Naive thymus-derived CD4-positive, alpha-beta T cell (primary cell): ENCODE results near the gene NAALADL2. TPM values are rescaled to one million over a fixed set of nuclear protein-coding genes. Genes with fewer than 3 reads are reported as not detected.

Source experiments
- ATAC-seq: fragments of 150-1000 bp; cut with Tn5 transposase; 2 replicates; pipeline ENCODE4 v1.10.0; 2021; ENCODE audit warnings: mild to moderate bottlenecking, moderate library complexity
- CTCF ChIA-PET: fragments of 350-600 bp; sonication (Branson Sonifier 250); formaldehyde crosslinking; loops from one replicate; lab custom pipeline; 2021; ENCODE audit warnings: antibody characterized with exemption; lab: Charles Lee
- POLR2A ChIA-PET: fragments of 350-600 bp; sonication (Branson Sonifier 250); formaldehyde crosslinking; loops from one replicate; lab custom pipeline; 2021; ENCODE audit warnings: antibody characterized with exemption, inconsistent platforms; lab: Charles Lee
- DNase-seq, 9 donors: peaks; one replicate each; pipeline versions ENCODE4 v3.0.0 to v3.0.0-alpha.2; 2020 to 2022; ENCODE audit warnings: mixed read lengths in 1 of 9
- H3K27ac ChIP-seq: one replicate; pipeline ENCODE4 v1.7.0; 2013; ENCODE audit warnings: mild to moderate bottlenecking, low read depth, low read length, moderate library complexity
- H3K27me3 ChIP-seq, 2 donors: one replicate each; pipeline ENCODE4 v1.7.0; 2013; ENCODE audit warnings: low read length in 2 of 2, mild to moderate bottlenecking in 2 of 2, moderate library complexity in 2 of 2; ENCODE audit not compliant: control insufficient read depth in 2 of 2, insufficient read depth in 2 of 2
- H3K36me3 ChIP-seq, 3 experiments: 1 replicate in 2 of 3; 2 replicates in 1 of 3; pipeline ENCODE4 v1.7.0; 2013; ENCODE audit warnings: low read length in 3 of 3, mild to moderate bottlenecking in 3 of 3, moderate library complexity in 1 of 3; ENCODE audit not compliant: insufficient read depth in 3 of 3, control insufficient read depth in 2 of 3
- H3K4me1 ChIP-seq, 2 donors: one replicate each; pipeline ENCODE4 v1.7.0; 2013; ENCODE audit warnings: low read length in 2 of 2, mild to moderate bottlenecking in 2 of 2, moderate library complexity in 1 of 2; ENCODE audit not compliant: control insufficient read depth in 2 of 2, insufficient read depth in 2 of 2
- H3K4me3 ChIP-seq: 2 replicates; pipeline ENCODE4 v1.7.0; 2013; ENCODE audit warnings: mild to moderate bottlenecking, low read length
- H3K9me3 ChIP-seq, 3 experiments: 1 replicate in 2 of 3; 2 replicates in 1 of 3; pipeline ENCODE4 v1.7.0; 2013; ENCODE audit warnings: low read length in 3 of 3; ENCODE audit not compliant: control insufficient read depth in 2 of 3
- H3K27ac Mint-ChIP-seq, 9 donors: one replicate each; pipeline ENCODE4 v1.8.0; 2020 to 2022; ENCODE audit warnings: mixed read lengths in 9 of 9, mild to moderate bottlenecking in 8 of 9, moderate library complexity in 5 of 9, inconsistent platforms in 2 of 9
- H3K27me3 Mint-ChIP-seq, 5 donors: one replicate each; pipeline ENCODE4 v1.8.0; 2021 to 2022; ENCODE audit warnings: mixed read lengths in 5 of 5, mild to moderate bottlenecking in 1 of 5
- H3K36me3 Mint-ChIP-seq, 5 donors: one replicate each; pipeline ENCODE4 v1.8.0; 2020 to 2022; ENCODE audit warnings: mixed read lengths in 5 of 5, mild to moderate bottlenecking in 3 of 5, inconsistent platforms in 1 of 5
- H3K4me1 Mint-ChIP-seq, 7 donors: one replicate each; pipeline ENCODE4 v1.8.0; 2020 to 2022; ENCODE audit warnings: mixed read lengths in 7 of 7, mild to moderate bottlenecking in 3 of 7, inconsistent platforms in 1 of 7
- H3K4me3 Mint-ChIP-seq, 10 donors: one replicate each; pipeline ENCODE4 v1.8.0; 2020 to 2022; ENCODE audit warnings: mild to moderate bottlenecking in 10 of 10, mixed read lengths in 10 of 10, moderate library complexity in 6 of 10, inconsistent platforms in 2 of 10
- H3K9me3 Mint-ChIP-seq, 11 donors: one replicate each; pipeline ENCODE4 v1.8.0; 2020 to 2022; ENCODE audit warnings: mixed read lengths in 11 of 11, mild to moderate bottlenecking in 4 of 11, inconsistent platforms in 1 of 11, moderate library complexity in 1 of 11
- intact Hi-C, 2 donors: fragments of 100-400 bp; cut with micrococcal nuclease; formaldehyde crosslinking; loops; one replicate each; pipeline ENCODE4 v1.15.1; 2023
- polyA plus RNA-seq, 2 donors: library from polyadenylated mRNA; unstranded; fragments of 300-500 nt; fragmentation: Illumina TruSeq; gene quantifications; one replicate each; pipeline ENCODE4 v1.2.3, GENCODE V29; 2021
- total RNA-seq, 6 experiments: library from RNA in 5 of 6; stranded (reverse) in 5 of 6; gene quantifications; 1 replicate in 5 of 6; 2 replicates in 1 of 6; pipeline ENCODE4 v1.2.3 and lab custom pipeline; 2021 to 2026

The NAALADL2 gene
- total and polyA plus RNA-seq, 7 experiments from 2014 or later: 0.76 to 1.4 TPM; not detected in 5

DNA sequence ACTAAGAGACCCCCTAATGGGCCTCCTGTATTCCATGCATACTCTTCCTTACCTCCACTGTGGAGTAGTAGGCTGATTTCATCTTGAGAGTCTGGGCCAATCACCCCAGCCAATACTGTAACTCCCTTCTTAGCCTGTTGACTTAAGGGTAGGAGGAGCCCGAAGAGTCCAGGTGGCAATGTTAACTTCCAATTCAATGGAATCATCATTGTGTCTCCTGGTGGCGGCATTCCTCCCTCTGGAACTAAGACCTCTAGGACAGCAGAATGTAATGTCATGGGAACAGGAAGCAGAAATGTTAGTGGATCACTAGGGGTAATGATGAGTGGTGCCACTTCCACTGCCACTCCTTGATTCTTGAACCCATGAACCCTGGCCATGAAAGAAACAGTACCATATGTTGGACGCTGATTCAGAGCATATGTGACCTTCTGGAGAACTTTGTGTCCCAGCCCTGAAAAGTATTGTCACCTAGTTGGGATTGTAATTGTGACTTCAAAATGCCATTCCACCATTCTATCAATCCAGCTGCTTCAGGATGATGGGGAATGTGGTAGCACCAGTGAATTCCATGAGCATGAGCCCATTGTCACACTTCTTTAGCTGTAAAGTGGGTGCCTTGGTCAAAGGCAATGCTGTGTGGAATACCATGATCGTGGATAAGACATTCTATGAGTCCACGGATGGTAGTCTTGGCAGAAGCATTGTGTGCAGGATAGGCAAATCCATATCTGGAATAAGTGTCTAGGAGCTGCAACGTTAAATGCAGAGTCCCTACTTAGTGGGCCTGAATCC is 24.9 kb downstream of the NAALADL2 start:
- no peak overlapping the region for H3K27ac ChIP-seq
- intact Hi-C loops: no loop called here
- Mint-ChIP-seq H3K27ac (no peak overlapping the region), H3K9me3 (peaks cover 0 to 22% (median 5%) of the 10 kb centered on the region in 11 donors), H3K4me3 (no peak overlapping the region), H3K27me3 (no peaks in the 10 kb centered on the region), H3K36me3 (no peaks in the 10 kb centered on the region), H3K4me1 (no peaks in the 10 kb centered on the region)
- no peak for ATAC-seq
- DNase-seq: no peak
- H3K4me1 ChIP-seq: no peaks in the 10 kb centered on the region
- no peaks in the 10 kb centered on the region for H3K27me3 ChIP-seq
- POLR2A ChIA-PET: no interaction called here
- no peaks in the 10 kb centered on the region for H3K36me3 ChIP-seq
- no peak overlapping the region for H3K4me3 ChIP-seq
- CTCF ChIA-PET: no interaction called here
- no peaks in the 10 kb centered on the region for H3K9me3 ChIP-seq

DNA sequence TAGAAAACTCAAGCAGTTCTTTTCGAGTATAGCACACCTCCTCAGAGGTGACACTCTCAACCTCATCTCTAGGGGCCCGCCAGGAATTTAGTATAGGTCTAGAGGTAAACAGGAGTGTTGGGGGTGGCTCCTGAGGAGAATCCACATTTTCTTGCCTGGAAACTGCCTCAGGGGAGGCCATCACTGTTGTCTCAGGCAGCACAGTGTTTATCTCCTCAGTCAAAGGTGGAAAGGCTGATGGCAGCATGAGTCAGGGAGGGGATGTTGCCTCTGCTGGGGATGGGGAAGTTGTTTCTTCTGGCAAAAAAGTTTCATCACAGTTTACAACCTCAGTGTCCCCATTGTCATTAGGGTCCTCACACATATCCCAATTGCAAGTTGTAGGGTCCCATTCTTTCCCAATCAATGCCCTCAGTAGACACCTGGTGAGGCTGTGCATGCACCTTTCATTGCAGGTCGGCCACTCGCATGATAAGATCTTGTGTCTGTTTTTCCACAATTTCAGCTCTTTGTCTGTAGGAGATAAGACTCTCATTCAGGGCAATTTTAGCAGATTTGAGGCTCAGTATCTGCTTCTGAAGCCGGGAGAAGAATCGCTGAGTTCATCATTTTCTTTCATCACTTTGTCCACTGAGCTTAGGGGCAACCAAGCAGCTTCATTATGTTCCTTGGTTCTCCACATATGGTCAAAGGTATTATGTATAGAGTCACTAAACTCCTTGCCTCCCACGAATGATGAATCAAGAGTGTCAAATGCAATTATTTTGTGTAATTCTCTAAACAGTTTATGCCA is 25.8 kb downstream of the NAALADL2 start:
- H3K4me3 ChIP-seq: no peak overlapping the region
- intact Hi-C loops: no loop called here
- no peak overlapping the region for H3K27ac Mint-ChIP-seq
- no peaks in the 10 kb centered on the region for H3K36me3 Mint-ChIP-seq
- H3K27ac ChIP-seq: no peak overlapping the region
- ATAC-seq: no peak
- peaks cover 0 to 25% (median 4%) of the 10 kb centered on the region in 11 donors for H3K9me3 Mint-ChIP-seq
- no peaks in the 10 kb centered on the region for H3K4me1 Mint-ChIP-seq
- ChIA-PET POLR2A (no interaction called here), CTCF (no interaction called here)
- no peaks in the 10 kb centered on the region for H3K36me3 ChIP-seq
- H3K9me3 ChIP-seq: no peaks in the 10 kb centered on the region
- no peaks in the 10 kb centered on the region for H3K27me3 ChIP-seq
- H3K27me3 Mint-ChIP-seq: no peaks in the 10 kb centered on the region
- H3K4me3 Mint-ChIP-seq: no peak overlapping the region
- H3K4me1 ChIP-seq: no peaks in the 10 kb centered on the region
- DNase-seq: no peak

DNA sequence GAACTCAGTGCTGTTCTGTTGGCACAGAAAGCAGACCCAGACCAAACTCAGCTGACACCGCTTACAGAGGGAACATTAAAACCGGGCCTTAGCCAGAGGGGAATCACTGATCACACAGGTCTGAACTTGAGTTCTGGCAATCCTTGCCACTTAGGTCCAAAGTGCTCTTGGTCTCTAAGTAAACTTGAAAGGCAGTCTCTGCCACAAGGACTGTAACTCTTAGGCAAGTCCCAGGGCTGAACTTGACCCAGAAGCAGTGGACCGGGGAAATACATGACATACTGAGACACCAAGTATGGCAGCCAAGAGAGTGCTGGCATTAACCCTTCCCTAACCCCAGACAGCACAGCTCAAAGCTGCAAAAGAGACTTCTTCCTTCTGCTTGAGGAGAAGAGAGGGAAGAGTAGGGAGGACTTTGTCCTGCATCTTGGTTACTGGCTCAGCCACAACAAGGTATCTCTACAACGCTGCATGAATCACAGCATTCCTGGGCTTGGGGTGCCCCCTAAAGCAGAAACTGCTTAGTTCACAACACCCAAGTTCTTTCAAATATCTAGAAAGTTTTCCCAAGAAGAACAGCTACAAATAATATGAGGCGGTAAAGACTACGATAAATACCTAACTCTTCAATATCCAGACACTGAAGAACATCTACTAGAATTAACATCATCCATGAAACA is 32.5 kb downstream of the NAALADL2 start:
- DNase-seq: no peak

DNA sequence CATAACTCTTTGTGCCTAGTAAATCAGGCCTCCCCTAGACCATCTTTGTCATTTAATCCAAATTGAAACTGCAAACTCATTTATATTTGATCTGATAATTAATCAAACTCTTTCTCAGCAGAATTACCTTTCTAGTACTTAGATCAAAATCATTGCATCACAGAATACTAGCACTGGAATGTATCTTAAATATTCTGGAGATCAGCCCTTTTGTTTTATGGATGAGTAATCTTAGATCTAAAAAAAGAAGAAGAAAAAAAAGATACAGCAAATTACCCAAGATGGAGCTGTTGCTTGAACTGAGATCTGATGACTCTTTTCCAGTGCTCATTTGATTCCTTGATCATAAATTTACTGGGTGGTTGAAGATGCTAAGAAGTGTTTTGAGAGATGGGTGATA is 47.9 kb downstream of the NAALADL2 start:
- no peaks in the 10 kb centered on the region for H3K36me3 ChIP-seq
- no peaks in the 10 kb centered on the region for H3K9me3 ChIP-seq
- ChIA-PET POLR2A (no interaction called here), CTCF (no interaction called here)
- DNase-seq (no peak), ATAC-seq (no peak)
- H3K4me1 Mint-ChIP-seq: no peaks in the 10 kb centered on the region
- no peaks in the 10 kb centered on the region for H3K36me3 Mint-ChIP-seq
- no peaks in the 10 kb centered on the region for H3K4me1 ChIP-seq
- intact Hi-C loops: no loop called here
- H3K4me3 Mint-ChIP-seq: no peak overlapping the region
- H3K27me3 ChIP-seq: no peaks in the 10 kb centered on the region
- no peak overlapping the region for H3K4me3 ChIP-seq
- no peak overlapping the region for H3K27ac ChIP-seq
- peaks cover 0 to 10% (median 0%) of the 10 kb centered on the region in 11 donors for H3K9me3 Mint-ChIP-seq
- no peak overlapping the region for H3K27ac Mint-ChIP-seq
- no peaks in the 10 kb centered on the region for H3K27me3 Mint-ChIP-seq

More for the DNA sequence above, 32.5 kb downstream of the NAALADL2 start:
- Histone ChIP-seq H3K4me1 (no peaks in the 10 kb centered on the region), H3K36me3 (no peaks in the 10 kb centered on the region), H3K4me3 (no peak overlapping the region), H3K27me3 (no peaks in the 10 kb centered on the region), H3K9me3 (no peaks in the 10 kb centered on the region), H3K27ac (no peak overlapping the region)
- Mint-ChIP-seq H3K36me3 (no peaks in the 10 kb centered on the region), H3K27ac (no peak overlapping the region), H3K9me3 (peaks cover 2 to 32% (median 6%) of the 10 kb centered on the region in 11 donors), H3K27me3 (no peaks in the 10 kb centered on the region), H3K4me1 (no peaks in the 10 kb centered on the region), H3K4me3 (no peak overlapping the region)
- intact Hi-C loops: no loop called here
- POLR2A ChIA-PET: no interaction called here
- CTCF ChIA-PET: no interaction called here
- no peak for ATAC-seq

DNA sequence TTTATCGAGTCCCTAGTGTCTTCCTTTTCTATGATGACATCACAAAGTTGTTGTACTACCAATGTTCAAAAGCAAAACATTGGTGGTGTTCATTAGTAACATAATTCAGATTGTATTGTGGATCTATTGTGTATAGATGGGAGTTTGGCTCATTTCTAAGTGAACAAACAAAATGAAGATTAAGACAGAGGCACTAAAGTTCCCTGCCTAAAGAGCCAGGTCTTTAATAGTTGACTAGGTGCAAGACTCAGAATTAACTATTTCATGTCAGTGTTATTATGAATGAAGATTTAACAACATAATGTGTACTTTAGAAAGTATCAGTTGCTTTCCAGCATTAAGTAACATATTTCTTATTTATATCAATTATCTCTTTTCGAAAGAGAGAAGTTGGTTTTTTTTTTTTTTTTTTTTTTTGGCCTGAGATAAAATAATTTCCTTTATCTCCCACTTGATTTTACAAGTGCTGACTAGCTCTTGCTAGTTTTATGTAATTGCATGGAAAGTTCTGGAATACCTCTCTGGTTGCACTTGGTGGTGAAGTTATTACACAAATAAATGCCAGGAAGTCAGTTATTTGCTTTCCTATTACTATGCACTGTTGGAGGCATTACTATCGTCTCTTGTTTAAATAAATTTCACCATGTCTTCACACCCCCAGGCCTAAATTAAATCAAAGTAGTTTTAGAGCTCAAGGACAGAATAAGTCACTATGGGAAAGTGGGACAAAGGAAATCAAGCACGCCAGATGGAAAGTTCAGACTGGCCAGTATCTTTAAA is 48.7 kb downstream of the NAALADL2 start:
- Histone ChIP-seq H3K4me3 (no peak overlapping the region), H3K9me3 (no peaks in the 10 kb centered on the region), H3K36me3 (no peaks in the 10 kb centered on the region), H3K4me1 (no peaks in the 10 kb centered on the region), H3K27me3 (no peaks in the 10 kb centered on the region), H3K27ac (no peak overlapping the region)
- DNase-seq (no peak), ATAC-seq (no peak)
- ChIA-PET CTCF (no interaction called here), POLR2A (no interaction called here)
- Mint-ChIP-seq H3K27me3 (no peaks in the 10 kb centered on the region), H3K9me3 (peaks cover 0 to 3% (median 0%) of the 10 kb centered on the region in 11 donors), H3K36me3 (no peaks in the 10 kb centered on the region), H3K27ac (no peak overlapping the region), H3K4me1 (no peaks in the 10 kb centered on the region), H3K4me3 (no peak overlapping the region)
- intact Hi-C loops: no loop called here
